Endometrial microvascular endothelial cells (primary cell): Measurements from ENCODE around the gene CYP4F2. TPM values are rescaled to one million over a fixed set of nuclear protein-coding genes. Genes with fewer than 3 reads are reported as not detected.
"Not testable (repeated sequence)": the region's sequence is repeated elsewhere in the genome, so short reads cannot be mapped to it uniquely, and the experiment has no call there.

Source experiments
- in situ Hi-C: cut with HindIII; loops from 2 replicates; pipeline ENCODE4 v1.10.0; 2017; ENCODE audit warnings: low sequenced_read_pairs, low pct_unique_long_range_greater_than_20kb; ENCODE audit errors: inconsistent ontology term
- total RNA-seq: library from RNA; depleted of rRNA; stranded (reverse); fragments of >200 nt; gene quantifications from one replicate; pipeline ENCODE4 v1.2.3, GENCODE V29; 2015; ENCODE audit errors: inconsistent ontology term

CYP4F2 gene
- total RNA-seq, result not detected

GRCh38 chr19:15897738-15898276 is at the start of gene CYP4F2:
TSS of gene CYP4F2 (minus strand) at chr19:15898074. CDS start at chr19:15897611, 463 bp downstream.
- in situ Hi-C loops, result no loop called here

GRCh38 chr19:15945301-15945700 is 47.4 kb upstream of the CYP4F2 start:
- in situ Hi-C loops, result no loop called here

- in situ Hi-C loops, result no loop called here
Observed at GRCh38 chr19:15944401-15944800, 46.5 kb upstream of the CYP4F2 start.

- in situ Hi-C loops, result no loop called here
Observed at GRCh38 chr19:15937771-15938170, 39.9 kb upstream of the CYP4F2 start.

- in situ Hi-C loops, result no loop called here
Observed at GRCh38 chr19:15936950-15937349, 39.1 kb upstream of the CYP4F2 start.

GRCh38 chr19:15936173-15936572 is 38.3 kb upstream of the CYP4F2 start:
- in situ Hi-C loops, result no loop called here

GRCh38 chr19:15935167-15935702 is 37.4 kb upstream of the CYP4F2 start:
- in situ Hi-C loops, result no loop called here

- in situ Hi-C loops, result no loop called here
Observed at GRCh38 chr19:15934332-15935078, 36.6 kb upstream of the CYP4F2 start, which contains the start of gene CYP4F11. TSS of gene CYP4F11 (minus strand) at chr19:15934529. CDS start at chr19:15934408, 121 bp downstream.

- in situ Hi-C loops, result not testable (repeated sequence)
Observed at GRCh38 chr19:15933761-15934331, 36.0 kb upstream of the CYP4F2 start.

- in situ Hi-C loops, result no loop called here
Observed at GRCh38 chr19:15928321-15928720, 30.4 kb upstream of the CYP4F2 start.

- in situ Hi-C loops, result no loop called here
Observed at GRCh38 chr19:15926484-15926883, 28.6 kb upstream of the CYP4F2 start.

GRCh38 chr19:15923702-15924101 is 25.8 kb upstream of the CYP4F2 start:
- in situ Hi-C loops, result no loop called here

- in situ Hi-C loops, result no loop called here
Observed at GRCh38 chr19:15922021-15922420, 24.1 kb upstream of the CYP4F2 start.

GRCh38 chr19:15919243-15919642 is 21.4 kb upstream of the CYP4F2 start:
- in situ Hi-C loops, result no loop called here

- in situ Hi-C loops, result no loop called here
Observed at GRCh38 chr19:15915109-15915508, 17.2 kb upstream of the CYP4F2 start.

GRCh38 chr19:15913830-15914229 is 16.0 kb upstream of the CYP4F2 start:
- in situ Hi-C loops, result no loop called here

- in situ Hi-C loops, result no loop called here
Observed at GRCh38 chr19:15913384-15913783, 15.5 kb upstream of the CYP4F2 start.

- in situ Hi-C loops, result no loop called here
Observed at GRCh38 chr19:15911599-15912235, 13.8 kb upstream of the CYP4F2 start.

- in situ Hi-C loops, result no loop called here
Observed at GRCh38 chr19:15905026-15905425, 7.2 kb upstream of the CYP4F2 start.
